Gastroesophageal sphincter (tissue), 3 donors: ENCODE results near the gene FRMD3.

Source experiments
- POLR2A ChIP-seq, 2 donors: fragments of 450-650 bp; IDR thresholded peaks; one replicate each; pipeline ENCODE4 v1.6.1; 2017; ENCODE audit warnings: antibody characterized with exemption in 2 of 2, mild to moderate bottlenecking in 2 of 2, moderate library complexity in 1 of 2
- TF ChIP-seq, protein P1 (sequence below), 4 experiments: fragments of 200-600 bp in 2 of 4; fragments of 450-650 bp in 2 of 4; sonication (generic) in 1 of 4; IDR thresholded peaks; one replicate each; pipeline ENCODE4 v1.5.1; 2017 to 2019; ENCODE audit warnings: antibody characterized with exemption in 4 of 4, mild to moderate bottlenecking in 2 of 4, moderate library complexity in 2 of 4

DNA sequence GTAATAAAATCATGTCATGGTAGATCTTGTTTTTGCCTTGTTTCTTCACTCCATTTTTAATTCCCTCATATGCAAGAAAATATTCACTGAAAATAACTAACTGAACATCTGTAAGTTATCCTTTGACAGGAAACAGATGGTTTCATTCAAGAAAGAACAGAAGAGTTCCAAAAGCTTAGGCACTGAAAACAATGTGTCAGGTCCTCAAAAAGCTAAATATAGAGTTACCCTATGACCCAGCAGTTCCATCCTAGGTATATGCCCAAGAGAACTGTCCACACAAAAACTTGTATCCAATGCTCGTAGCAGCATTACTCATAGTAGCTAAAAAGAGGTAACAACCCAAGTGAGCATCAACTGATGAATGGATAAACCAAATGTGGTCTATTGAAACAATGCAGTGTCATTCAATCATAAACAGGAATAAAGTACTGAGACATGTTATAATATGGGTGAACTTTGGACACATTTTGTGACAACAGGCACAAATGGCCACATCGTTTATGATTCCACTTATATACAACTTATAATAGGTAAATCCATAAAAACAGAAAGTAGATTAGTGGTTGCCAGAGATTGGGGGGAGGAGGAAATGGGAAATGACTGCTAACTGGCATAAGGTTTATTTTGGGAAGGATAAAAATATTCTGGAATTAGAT lies 231.0 kb downstream of the FRMD3 start:
- TF ChIP-seq, protein P1, sequence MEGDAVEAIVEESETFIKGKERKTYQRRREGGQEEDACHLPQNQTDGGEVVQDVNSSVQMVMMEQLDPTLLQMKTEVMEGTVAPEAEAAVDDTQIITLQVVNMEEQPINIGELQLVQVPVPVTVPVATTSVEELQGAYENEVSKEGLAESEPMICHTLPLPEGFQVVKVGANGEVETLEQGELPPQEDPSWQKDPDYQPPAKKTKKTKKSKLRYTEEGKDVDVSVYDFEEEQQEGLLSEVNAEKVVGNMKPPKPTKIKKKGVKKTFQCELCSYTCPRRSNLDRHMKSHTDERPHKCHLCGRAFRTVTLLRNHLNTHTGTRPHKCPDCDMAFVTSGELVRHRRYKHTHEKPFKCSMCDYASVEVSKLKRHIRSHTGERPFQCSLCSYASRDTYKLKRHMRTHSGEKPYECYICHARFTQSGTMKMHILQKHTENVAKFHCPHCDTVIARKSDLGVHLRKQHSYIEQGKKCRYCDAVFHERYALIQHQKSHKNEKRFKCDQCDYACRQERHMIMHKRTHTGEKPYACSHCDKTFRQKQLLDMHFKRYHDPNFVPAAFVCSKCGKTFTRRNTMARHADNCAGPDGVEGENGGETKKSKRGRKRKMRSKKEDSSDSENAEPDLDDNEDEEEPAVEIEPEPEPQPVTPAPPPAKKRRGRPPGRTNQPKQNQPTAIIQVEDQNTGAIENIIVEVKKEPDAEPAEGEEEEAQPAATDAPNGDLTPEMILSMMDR (IDR thresholded peaks at IDR 0.05), result no peak
- no peak for TF ChIP-seq POLR2A (IDR thresholded peaks at IDR 0.05)
